Activated CD4-positive, alpha-beta memory T cell treated with anti-CD3 and anti-CD28 coated beads, Interleukin-2, amount 10 ng/mL, durations not matched to agents 7 days and 5 days (primary cell): ENCODE data around the gene R3HDM4. TPM values are rescaled to one million over a fixed set of nuclear protein-coding genes. Genes with fewer than 3 reads are reported as not detected.

ENCODE experiments used
- total RNA-seq, 2 experiments: library from RNA; stranded (reverse); gene quantifications; one replicate each; pipeline ENCODE4 v1.2.3, GENCODE V29; 2021

R3HDM4 gene
- total RNA-seq, 2 experiments from 2014 or later, result 111 to 116 TPM

Other genes starting within 250 kb of the R3HDM4 start
- 1 to 10 TPM; 2.5 to 3.0 TPM for gene FSTL3, start 236.8 kb downstream of the R3HDM4 start, total RNA-seq
- not detected for gene PRSS57, start 217.8 kb downstream of the R3HDM4 start, total RNA-seq
- not detected for gene PALM, start 204.3 kb downstream of the R3HDM4 start, total RNA-seq
- gene MISP, start 162.1 kb downstream of the R3HDM4 start, total RNA-seq, result not detected
- gene PTBP1, start 115.8 kb downstream of the R3HDM4 start, total RNA-seq, result 100 to 1,000 TPM; 385 to 406 TPM
- not detected for gene PLPPR3, start 91.3 kb downstream of the R3HDM4 start, total RNA-seq
- not detected for gene AZU1, start 85.4 kb downstream of the R3HDM4 start, total RNA-seq
- not detected for gene PRTN3, start 72.2 kb downstream of the R3HDM4 start, total RNA-seq
- gene ELANE, start 60.9 kb downstream of the R3HDM4 start, total RNA-seq, result not detected
- gene CFD, start 53.6 kb downstream of the R3HDM4 start, total RNA-seq, result 1 to 10 TPM in 1 of 2 experiments, under 1 TPM in 1; 0.78 to 1.6 TPM
- gene MED16, start 20.0 kb downstream of the R3HDM4 start, total RNA-seq, result 10 to 100 TPM; 62.2 to 64.0 TPM
- not detected for gene RNU6-9, start 19.7 kb downstream of the R3HDM4 start, total RNA-seq
- 1 to 10 TPM; 1.8 to 2.3 TPM for gene KISS1R, start 4.1 kb upstream of the R3HDM4 start, total RNA-seq
- gene ARID3A, start 12.8 kb upstream of the R3HDM4 start, total RNA-seq, result 10 to 100 TPM; 32.4 to 34.0 TPM
- 10 to 100 TPM; 42.0 to 44.3 TPM for gene WDR18, start 71.1 kb upstream of the R3HDM4 start, total RNA-seq
- under 1 TPM in 1 of 2 experiments, not detected in 1; 0.08 TPM for gene GRIN3B, start 87.2 kb upstream of the R3HDM4 start, total RNA-seq
- 100 to 1,000 TPM; 181 TPM for gene TMEM259, start 107.9 kb upstream of the R3HDM4 start, total RNA-seq
- gene RNU6-2, start 108.3 kb upstream of the R3HDM4 start, total RNA-seq, result not detected
- gene CNN2, start 113.4 kb upstream of the R3HDM4 start, total RNA-seq, result 100 to 1,000 TPM; 513 to 519 TPM
- gene ABCA7, start 126.9 kb upstream of the R3HDM4 start, total RNA-seq, result 10 to 100 TPM; 92.7 to 95.1 TPM
- gene ARHGAP45, start 153.9 kb upstream of the R3HDM4 start, total RNA-seq, result 100 to 1,000 TPM; 419 to 437 TPM
- 100 to 1,000 TPM; 116 to 120 TPM for gene POLR2E, start 182.2 kb upstream of the R3HDM4 start, total RNA-seq
- 100 to 1,000 TPM; 141 to 148 TPM for gene GPX4, start 190.8 kb upstream of the R3HDM4 start, total RNA-seq